IMR-90 (cell line): ENCODE measurements around the gene TBC1D8. TPM values are rescaled to one million over a fixed set of nuclear protein-coding genes. Genes with fewer than 3 reads are reported as not detected.

Experiments used
- ATAC-seq: fragments of 200-7000 bp; cut with Tn5 transposase; 2 replicates; pipeline ENCODE4 v1.9.1; 2020; ENCODE audit warnings: low read depth, mild to moderate bottlenecking, moderate library complexity
- BruUV-seq: library from RNA; stranded (reverse); fragments of 400-500 nt; replicated peaks from 2 replicates; lab custom pipeline; 2021; lab: Mats Ljungman, UMichigan
- CTCF ChIA-PET: fragments of 300-600 bp; formaldehyde crosslinking; extraction: SDS; loops from one replicate; lab custom pipeline; 2021; ENCODE audit warnings: antibody characterized with exemption; lab: Yijun Ruan, JAX
- POLR2A ChIA-PET: fragments of 300-600 bp; sonication (Branson Sonifier 250); formaldehyde crosslinking; loops from one replicate; lab custom pipeline; 2022; ENCODE audit warnings: antibody characterized with exemption; ENCODE audit not compliant: unreplicated experiment; lab: Charles Lee
- DNase-seq: peaks from one replicate; pipeline ENCODE4 v3.0.0; 2013
- H2AFZ ChIP-seq: replicated peaks from 2 replicates; pipeline ENCODE3; 2013; ENCODE audit warnings: low read length, mild to moderate bottlenecking; ENCODE audit not compliant: poor library complexity
- H2AK5ac ChIP-seq: 2 replicates; pipeline ENCODE4 v1.6.1; 2013; ENCODE audit warnings: low read depth, low read length, inconsistent platforms
- H2AK9ac ChIP-seq: replicated peaks from 2 replicates; pipeline ENCODE3; 2013; ENCODE audit warnings: mild to moderate bottlenecking, low read depth, low read length, moderate library complexity; ENCODE audit not compliant: poor library complexity
- H2BK120ac ChIP-seq: 2 replicates; pipeline ENCODE4 v1.6.1; 2013; ENCODE audit warnings: low read depth, low read length, inconsistent platforms
- H2BK15ac ChIP-seq: 3 replicates; pipeline ENCODE4 v1.6.1; 2013; ENCODE audit warnings: low read depth, low read length, inconsistent platforms
- H2BK20ac ChIP-seq: 2 replicates; pipeline ENCODE4 v1.6.1; 2013; ENCODE audit warnings: low read depth, mild to moderate bottlenecking, inconsistent platforms, low read length, moderate library complexity
- H2BK5ac ChIP-seq: 2 replicates; pipeline ENCODE4 v1.6.1; 2013; ENCODE audit warnings: mild to moderate bottlenecking, low read depth, low read length, inconsistent platforms; ENCODE audit not compliant: poor library complexity, severe bottlenecking
- H3K14ac ChIP-seq: replicated peaks from 2 replicates; pipeline ENCODE4 v1.6.1; 2013; ENCODE audit warnings: low read depth, low read length, inconsistent platforms
- H3K18ac ChIP-seq: 2 replicates; pipeline ENCODE4 v1.6.1; 2013; ENCODE audit warnings: low read depth, low read length, control low read depth
- H3K23ac ChIP-seq: 2 replicates; pipeline ENCODE4 v1.6.1; 2013; ENCODE audit warnings: low read depth, low read length, inconsistent platforms
- H3K27ac ChIP-seq: 2 replicates; pipeline ENCODE4 v1.5.1; 2013; ENCODE audit warnings: mild to moderate bottlenecking, control low read depth, low read length; ENCODE audit not compliant: insufficient read depth
- H3K27me3 ChIP-seq: 2 replicates; pipeline ENCODE4 v1.6.1; 2013; ENCODE audit warnings: low read length; ENCODE audit not compliant: control insufficient read depth, insufficient read depth
- H3K36me3 ChIP-seq: 2 replicates; pipeline ENCODE4 v1.6.1; 2013; ENCODE audit warnings: low read length, mixed read lengths; ENCODE audit not compliant: control insufficient read depth, insufficient read depth
- H3K4ac ChIP-seq: 2 replicates; pipeline ENCODE4 v1.6.1; 2013; ENCODE audit warnings: low read depth, low read length, inconsistent platforms
- H3K4me1 ChIP-seq: 2 replicates; pipeline ENCODE4 v1.6.1; 2013; ENCODE audit warnings: low read length, mixed read lengths; ENCODE audit not compliant: control insufficient read depth, insufficient read depth
- H3K4me2 ChIP-seq: 2 replicates; pipeline ENCODE4 v1.6.1; 2013; ENCODE audit warnings: low read depth, mild to moderate bottlenecking, control low read depth, low read length, moderate library complexity
- H3K4me3 ChIP-seq: 2 replicates; pipeline ENCODE4 v1.5.1; 2013; ENCODE audit warnings: low read depth, mild to moderate bottlenecking, control low read depth, low read length, moderate library complexity; ENCODE audit not compliant: insufficient read depth
- H3K56ac ChIP-seq: 2 replicates; pipeline ENCODE4 v1.6.1; 2013; ENCODE audit warnings: low read length, inconsistent platforms; ENCODE audit not compliant: insufficient read depth; ENCODE audit errors: extremely low read depth
- H3K79me1 ChIP-seq, 2 experiments: 2 replicates each; pipeline ENCODE4 v1.6.1; 2013; ENCODE audit warnings: low read length in 2 of 2, inconsistent platforms in 1 of 2, low read depth in 1 of 2
- H3K9ac ChIP-seq: 2 replicates; pipeline ENCODE4 v1.6.1; 2013; ENCODE audit warnings: low read depth, low read length, control low read depth
- H3K9me1 ChIP-seq: 2 replicates; pipeline ENCODE4 v1.6.1; 2013; ENCODE audit warnings: low read length, inconsistent platforms; ENCODE audit not compliant: insufficient read depth
- H3K9me3 ChIP-seq: 2 replicates; pipeline ENCODE4 v1.6.1; 2013; ENCODE audit warnings: low read length; ENCODE audit not compliant: control insufficient read depth, insufficient read depth
- H4K20me1 ChIP-seq: 2 replicates; pipeline ENCODE4 v1.6.1; 2013; ENCODE audit warnings: low read length, inconsistent platforms; ENCODE audit not compliant: insufficient read depth
- H4K5ac ChIP-seq: 2 replicates; pipeline ENCODE4 v1.6.1; 2013; ENCODE audit warnings: mild to moderate bottlenecking, low read depth, low read length, control low read depth
- H4K8ac ChIP-seq, 2 experiments: 2 replicates each; pipeline ENCODE4 v1.6.1; 2013; ENCODE audit warnings: low read depth in 2 of 2, low read length in 2 of 2, control low read depth in 1 of 2, inconsistent platforms in 1 of 2
- H4K91ac ChIP-seq: 2 replicates; pipeline ENCODE4 v1.6.1; 2013; ENCODE audit warnings: low read depth, low read length, inconsistent platforms; ENCODE audit not compliant: insufficient read depth
- BHLHE40 ChIP-seq: fragments of 150-350 bp; IDR thresholded peaks from 2 replicates; pipeline ENCODE4 v1.6.1; 2016; ENCODE audit warnings: mild to moderate bottlenecking, low read depth, low read length
- CEBPB ChIP-seq: IDR thresholded peaks from 2 replicates; pipeline ENCODE4 v1.6.1; 2012; ENCODE audit warnings: low read depth, low read length, improper control_type of control experiment
- CHD1 ChIP-seq: IDR thresholded peaks from 2 replicates; pipeline ENCODE4 v1.6.1; 2012; ENCODE audit warnings: low read depth, low read length, improper control_type of control experiment
- FOS ChIP-seq: fragments of 150-350 bp; IDR thresholded peaks from 2 replicates; pipeline ENCODE4 v1.6.1; 2016; ENCODE audit warnings: low read depth, low read length
- MAFK ChIP-seq: IDR thresholded peaks from 2 replicates; pipeline ENCODE4 v1.6.1; 2012; ENCODE audit warnings: low read depth, low read length, improper control_type of control experiment
- MAZ ChIP-seq: IDR thresholded peaks from 2 replicates; pipeline ENCODE4 v1.6.1; 2012; ENCODE audit warnings: low read depth, mild to moderate bottlenecking, low read length, improper control_type of control experiment, moderate library complexity, borderline replicate concordance
- MXI1 ChIP-seq: IDR thresholded peaks from 2 replicates; pipeline ENCODE4 v1.6.1; 2012; ENCODE audit warnings: low read depth, mild to moderate bottlenecking, low read length, moderate library complexity, borderline replicate concordance
- POLR2A ChIP-seq: IDR thresholded peaks from 2 replicates; pipeline ENCODE4 v1.6.1; 2012; ENCODE audit warnings: mild to moderate bottlenecking, low read depth, low read length
- RCOR1 ChIP-seq: IDR thresholded peaks from 2 replicates; pipeline ENCODE4 v1.6.1; 2012; ENCODE audit warnings: mild to moderate bottlenecking, low read length, improper control_type of control experiment; ENCODE audit not compliant: insufficient replicate concordance
- SMC3 ChIP-seq: fragments of 150-350 bp; IDR thresholded peaks from 2 replicates; pipeline ENCODE4 v1.6.1; 2016; ENCODE audit warnings: low read depth, mild to moderate bottlenecking, antibody characterized with exemption, low read length, moderate library complexity
- WGBS, 2 experiments: methylation state at CpG; one replicate each; pipeline versions ENCODE4 v1.1.5 to v1.1.7; 2013; ENCODE audit warnings: missing lambda C conversion rate in 2 of 2; ENCODE audit not compliant: insufficient read length in 1 of 2; ENCODE audit errors: extremely low coverage in 2 of 2; 5-methylcytosine and 5-hydroxymethylcytosine counted together
- dilution Hi-C: fragments of 300-500 bp; cut with HindIII; formaldehyde crosslinking; loops from one replicate; pipeline ENCODE4 v1.14.3; 2018; ENCODE audit warnings: low sequenced_read_pairs; ENCODE audit not compliant: unreplicated experiment
- in situ Hi-C: fragments of 300-500 bp; cut with MboI; formaldehyde crosslinking; loops from 3 replicates; pipeline ENCODE4 v1.14.3; 2019; ENCODE audit warnings: low sequenced_read_pairs, inconsistent platforms, mixed read lengths
- intact Hi-C: fragments of 100-400 bp; cut with micrococcal nuclease; formaldehyde crosslinking; loops from 2 replicates; pipeline ENCODE4 v1.10.0; 2022
- polyA plus RNA-seq, 3 experiments: library from polyadenylated mRNA; depleted of rRNA; stranded (reverse); fragments of >200 nt; gene quantifications; 2 replicates each; pipeline ENCODE4 v1.2.3, GENCODE V29; 2012; ENCODE audit warnings: low replicate concordance in 1 of 3
- total RNA-seq: library from RNA; depleted of rRNA; stranded (reverse); fragments of >200 nt; gene quantifications from 2 replicates; pipeline ENCODE4 v1.2.3, GENCODE V29; 2012
- TF ChIP-seq, protein P1 (sequence below): fragments of 150-350 bp; IDR thresholded peaks from 2 replicates; pipeline ENCODE4 v1.6.1; 2017; ENCODE audit warnings: mild to moderate bottlenecking, antibody characterized with exemption, low read length, low read depth
- TF ChIP-seq, protein P2 (sequence below): conservative IDR thresholded peaks from 2 replicates; pipeline ENCODE4 v1.5.1; 2012; ENCODE audit warnings: mild to moderate bottlenecking, low read depth, low read length, improper control_type of control experiment

Gene TBC1D8
- total and polyA plus RNA-seq, 2 of the 4 experiments (the other 2 are of a cell fraction) = 1.3 to 1.5 TPM

- Histone ChIP-seq H2AK5ac (no peak overlapping the region), H2BK15ac (no peak overlapping the region), H4K20me1 (no peaks in the 10 kb centered on the region; the same call in 1 of the 2 replicates), H3K4ac (no peak overlapping the region), H3K56ac (no peak overlapping the region), H3K9me3 (no peaks in the 10 kb centered on the region), H3K27ac (no peak overlapping the region), H3K36me3 (no peaks in the 10 kb centered on the region), H2BK5ac (no peak overlapping the region), H3K23ac (no peak overlapping the region), H3K9ac (no peak overlapping the region), H4K8ac (no peak overlapping the region), H2BK20ac (no peak overlapping the region), H3K18ac (no peak overlapping the region), H3K14ac (no peak overlapping the region), H4K91ac (no peak overlapping the region), H3K27me3 (no peaks in the 10 kb centered on the region), H3K4me2 (no peak overlapping the region), H3K9me1 (0 out of 2 replicates have a peak, but pooled peaks cover 6% of the 10 kb centered on the region), H3K4me1 (no peaks in the 10 kb centered on the region), H3K4me3 (no peak overlapping the region), H2AFZ (no peak overlapping the region), H2BK120ac (no peak overlapping the region), H3K79me1 (0 out of 4 replicates have a peak, but pooled peaks cover 0 to 7% of the 10 kb centered on the region in 2 experiments), H4K5ac (no peak overlapping the region), H2AK9ac (no peak overlapping the region)
- dilution Hi-C loops = no loop called here
- no peak for TF ChIP-seq MXI1
- no peak for TF ChIP-seq FOS
- TF ChIP-seq, protein P1, sequence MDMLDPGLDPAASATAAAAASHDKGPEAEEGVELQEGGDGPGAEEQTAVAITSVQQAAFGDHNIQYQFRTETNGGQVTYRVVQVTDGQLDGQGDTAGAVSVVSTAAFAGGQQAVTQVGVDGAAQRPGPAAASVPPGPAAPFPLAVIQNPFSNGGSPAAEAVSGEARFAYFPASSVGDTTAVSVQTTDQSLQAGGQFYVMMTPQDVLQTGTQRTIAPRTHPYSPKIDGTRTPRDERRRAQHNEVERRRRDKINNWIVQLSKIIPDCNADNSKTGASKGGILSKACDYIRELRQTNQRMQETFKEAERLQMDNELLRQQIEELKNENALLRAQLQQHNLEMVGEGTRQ = no peak
- TF ChIP-seq SMC3 = no peak
- TF ChIP-seq CEBPB = no peak
- TF ChIP-seq MAFK = no peak
- TF ChIP-seq MAZ = no peak
- TF ChIP-seq POLR2A = no peak
- no peak for TF ChIP-seq BHLHE40
- TF ChIP-seq RCOR1 = no peak
- TF ChIP-seq, protein P2, sequence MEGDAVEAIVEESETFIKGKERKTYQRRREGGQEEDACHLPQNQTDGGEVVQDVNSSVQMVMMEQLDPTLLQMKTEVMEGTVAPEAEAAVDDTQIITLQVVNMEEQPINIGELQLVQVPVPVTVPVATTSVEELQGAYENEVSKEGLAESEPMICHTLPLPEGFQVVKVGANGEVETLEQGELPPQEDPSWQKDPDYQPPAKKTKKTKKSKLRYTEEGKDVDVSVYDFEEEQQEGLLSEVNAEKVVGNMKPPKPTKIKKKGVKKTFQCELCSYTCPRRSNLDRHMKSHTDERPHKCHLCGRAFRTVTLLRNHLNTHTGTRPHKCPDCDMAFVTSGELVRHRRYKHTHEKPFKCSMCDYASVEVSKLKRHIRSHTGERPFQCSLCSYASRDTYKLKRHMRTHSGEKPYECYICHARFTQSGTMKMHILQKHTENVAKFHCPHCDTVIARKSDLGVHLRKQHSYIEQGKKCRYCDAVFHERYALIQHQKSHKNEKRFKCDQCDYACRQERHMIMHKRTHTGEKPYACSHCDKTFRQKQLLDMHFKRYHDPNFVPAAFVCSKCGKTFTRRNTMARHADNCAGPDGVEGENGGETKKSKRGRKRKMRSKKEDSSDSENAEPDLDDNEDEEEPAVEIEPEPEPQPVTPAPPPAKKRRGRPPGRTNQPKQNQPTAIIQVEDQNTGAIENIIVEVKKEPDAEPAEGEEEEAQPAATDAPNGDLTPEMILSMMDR = no peak
- TF ChIP-seq CHD1 = no peak
- BruUV-seq = no TSS peak
- POLR2A ChIA-PET = no interaction called here
- DNase-seq (no peak), ATAC-seq (no peak)
- in situ Hi-C loops = no loop called here
- WGBS, 2 experiments = 40% methylated on average over 1 of the region's 2 CpGs; no CpG with 5 or more reads in 1 of the 2 experiments
- CTCF ChIA-PET = no interaction called here
- intact Hi-C loops = no loop called here
Observed at GRCh38 chr2:101083613-101084012, 67.6 kb downstream of the TBC1D8 start.
